Thyroid gland (tissue), 4 donors: Measurements from ENCODE around the gene AADAT.

Experiments used
- CTCF ChIP-seq, 6 experiments: fragments of 200-600 bp in 3 of 6; fragments of 450-650 bp in 3 of 6; sonication (generic) in 3 of 6; IDR thresholded peaks; one replicate each; pipeline ENCODE4 v1.5.1; 2016 to 2019; ENCODE audit warnings: antibody characterized with exemption in 6 of 6, mild to moderate bottlenecking in 2 of 6, inconsistent platforms in 1 of 6, moderate library complexity in 1 of 6
- POLR2A ChIP-seq, 2 donors: fragments of 450-650 bp; IDR thresholded peaks; one replicate each; pipeline ENCODE4 v1.6.1; 2017; ENCODE audit warnings: antibody characterized with exemption in 2 of 2, mild to moderate bottlenecking in 2 of 2, moderate library complexity in 1 of 2

- TF ChIP-seq POLR2A (IDR thresholded peaks at IDR 0.05) (no peak), CTCF (IDR thresholded peaks at IDR 0.05) (no peak)
Observed at GRCh38 chr4:170134821-170135220, 45.1 kb upstream of the AADAT start.
